Central memory CD4-positive, alpha-beta T cell (primary cell): ENCODE data around the gene MAPK1IP1L.
"Not testable (repeated sequence)": the region's sequence is repeated elsewhere in the genome, so short reads cannot be mapped to it uniquely, and the experiment has no call there.

Experiments
- DNase-seq: peaks from one replicate; pipeline ENCODE4 v3.0.0; 2022

MAPK1IP1L gene

GRCh38 chr14:55057919-55058318, 6.5 kb downstream of the MAPK1IP1L start:
- no peak for DNase-seq

- no peak for DNase-seq
Measured at GRCh38 chr14:55059333-55059732, 7.9 kb downstream of the MAPK1IP1L start.

- DNase-seq = no peak
Measured at GRCh38 chr14:55062517-55063351, 11.3 kb downstream of the MAPK1IP1L start.

GRCh38 chr14:55064896-55065295, 13.4 kb downstream of the MAPK1IP1L start:
- DNase-seq = not testable (repeated sequence)

- DNase-seq = no peak
Measured at GRCh38 chr14:55065411-55065810, 14.0 kb downstream of the MAPK1IP1L start.

- no peak for DNase-seq
Measured at GRCh38 chr14:55066223-55066622, 14.8 kb downstream of the MAPK1IP1L start.

GRCh38 chr14:55070981-55071411, 19.5 kb downstream of the MAPK1IP1L start:
- DNase-seq = no peak

- DNase-seq = peak; percentile 31
Measured at GRCh38 chr14:55071870-55072640, 20.6 kb downstream of the MAPK1IP1L start.

- no peak for DNase-seq
Measured at GRCh38 chr14:55073856-55074255, 22.4 kb downstream of the MAPK1IP1L start.

GRCh38 chr14:55074662-55075061, 23.2 kb downstream of the MAPK1IP1L start:
- no peak for DNase-seq

GRCh38 chr14:55075628-55076175, 24.3 kb downstream of the MAPK1IP1L start:
- DNase-seq = no peak

GRCh38 chr14:55077170-55078151, 26.0 kb downstream of the MAPK1IP1L start:
- DNase-seq = no peak

- not testable (repeated sequence) for DNase-seq
Measured at GRCh38 chr14:55079961-55080360, 28.5 kb downstream of the MAPK1IP1L start.

GRCh38 chr14:55084401-55085059, 33.1 kb downstream of the MAPK1IP1L start:
- no peak for DNase-seq

GRCh38 chr14:55085060-55085660, 33.7 kb downstream of the MAPK1IP1L start:
- no peak for DNase-seq

GRCh38 chr14:55086938-55087337, 35.5 kb downstream of the MAPK1IP1L start:
- DNase-seq = no peak

GRCh38 chr14:55088356-55088755, 36.9 kb downstream of the MAPK1IP1L start:
- no peak for DNase-seq

- DNase-seq = no peak
Measured at GRCh38 chr14:55092341-55092740, 40.9 kb downstream of the MAPK1IP1L start.

GRCh38 chr14:55094292-55095157, 43.1 kb downstream of the MAPK1IP1L start:
- no peak for DNase-seq

GRCh38 chr14:55097881-55098560, 46.6 kb downstream of the MAPK1IP1L start:
- peak; percentile 7 for DNase-seq
